ENCODE measurements around the gene ZDHHC3.

ZDHHC3 gene

DNA sequence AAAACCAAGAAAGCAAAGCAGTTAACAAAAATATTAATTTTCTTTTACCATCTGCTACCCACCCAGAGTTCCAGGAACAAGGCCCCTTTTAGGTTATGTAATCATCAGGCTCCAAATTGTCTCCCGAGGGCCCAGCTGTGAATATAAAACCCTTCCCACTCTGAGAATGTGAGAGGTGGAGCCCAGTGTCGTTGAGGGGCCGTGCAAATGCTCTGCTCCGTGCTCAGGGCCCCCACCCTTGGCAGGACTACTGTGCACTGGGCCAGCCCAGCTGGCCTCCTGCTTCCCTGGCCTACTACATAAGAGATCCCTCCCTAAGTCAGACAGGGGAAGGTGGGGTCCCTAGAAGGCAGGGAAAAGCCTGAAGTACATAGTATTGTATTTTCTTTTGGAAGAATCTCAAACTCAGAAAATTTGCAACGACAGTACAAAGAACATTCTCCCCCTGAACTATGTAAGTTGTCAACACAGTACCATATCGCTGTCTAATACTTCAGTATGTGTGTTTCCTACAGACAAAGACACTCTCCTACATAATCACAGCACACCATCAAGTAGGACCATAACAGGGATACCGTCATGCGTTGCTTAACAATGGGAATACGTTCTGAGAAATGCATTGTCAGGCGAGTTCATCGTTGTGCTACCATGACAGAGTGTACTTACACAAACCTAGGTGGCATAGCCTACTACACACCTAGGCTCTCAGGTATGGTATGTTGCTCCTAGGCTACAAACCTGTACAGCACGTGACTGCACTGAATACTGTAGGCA lies 45.7 kb upstream of the ZDHHC3 start:
- Histone ChIP-seq H3K4me2 (ENCODE audit: insufficient read depth, low read length) (no peak overlapping the region), H3K27ac (ENCODE audit: low read length) (no peak overlapping the region), H2AFZ (ENCODE audit: low read depth, low read length) (no peak overlapping the region), H3K9ac (ENCODE audit: low read depth, low read length) (no peak overlapping the region), H3K4me1 (ENCODE audit: insufficient read depth, low read length) (no peaks in the 10 kb centered on the region), H4K20me1 (ENCODE audit: insufficient read depth, low read length) (no peaks in the 10 kb centered on the region), H3K9me3 (ENCODE audit: insufficient read depth, low read length, severe bottlenecking) (no peaks in the 10 kb centered on the region), H3K27me3 (ENCODE audit: insufficient read depth, low read length, poor library complexity) (no peaks in the 10 kb centered on the region), H3K79me2 (ENCODE audit: insufficient read depth, low read length) (no peaks in the 10 kb centered on the region), H3K36me3 (ENCODE audit: insufficient read depth, low read length) (no peaks in the 10 kb centered on the region), H3K4me3 (ENCODE audit: low read depth in 1 of 2, low read length in 2 of 2) (no peak overlapping the region)
- ATAC-seq (ENCODE audit: insufficient read depth, low read depth) = no peak
- TF ChIP-seq, protein P1, sequence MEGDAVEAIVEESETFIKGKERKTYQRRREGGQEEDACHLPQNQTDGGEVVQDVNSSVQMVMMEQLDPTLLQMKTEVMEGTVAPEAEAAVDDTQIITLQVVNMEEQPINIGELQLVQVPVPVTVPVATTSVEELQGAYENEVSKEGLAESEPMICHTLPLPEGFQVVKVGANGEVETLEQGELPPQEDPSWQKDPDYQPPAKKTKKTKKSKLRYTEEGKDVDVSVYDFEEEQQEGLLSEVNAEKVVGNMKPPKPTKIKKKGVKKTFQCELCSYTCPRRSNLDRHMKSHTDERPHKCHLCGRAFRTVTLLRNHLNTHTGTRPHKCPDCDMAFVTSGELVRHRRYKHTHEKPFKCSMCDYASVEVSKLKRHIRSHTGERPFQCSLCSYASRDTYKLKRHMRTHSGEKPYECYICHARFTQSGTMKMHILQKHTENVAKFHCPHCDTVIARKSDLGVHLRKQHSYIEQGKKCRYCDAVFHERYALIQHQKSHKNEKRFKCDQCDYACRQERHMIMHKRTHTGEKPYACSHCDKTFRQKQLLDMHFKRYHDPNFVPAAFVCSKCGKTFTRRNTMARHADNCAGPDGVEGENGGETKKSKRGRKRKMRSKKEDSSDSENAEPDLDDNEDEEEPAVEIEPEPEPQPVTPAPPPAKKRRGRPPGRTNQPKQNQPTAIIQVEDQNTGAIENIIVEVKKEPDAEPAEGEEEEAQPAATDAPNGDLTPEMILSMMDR (IDR thresholded peaks at IDR 0.05; ENCODE audit: borderline replicate concordance, extremely low read depth, low read length, poor library complexity, severe bottlenecking) = no peak
- TF ChIP-seq EZH2 (IDR thresholded peaks at IDR 0.05; ENCODE audit: borderline replicate concordance, low read depth, low read length, severe bottlenecking) = no peak
- DNase-seq = no peak

DNA sequence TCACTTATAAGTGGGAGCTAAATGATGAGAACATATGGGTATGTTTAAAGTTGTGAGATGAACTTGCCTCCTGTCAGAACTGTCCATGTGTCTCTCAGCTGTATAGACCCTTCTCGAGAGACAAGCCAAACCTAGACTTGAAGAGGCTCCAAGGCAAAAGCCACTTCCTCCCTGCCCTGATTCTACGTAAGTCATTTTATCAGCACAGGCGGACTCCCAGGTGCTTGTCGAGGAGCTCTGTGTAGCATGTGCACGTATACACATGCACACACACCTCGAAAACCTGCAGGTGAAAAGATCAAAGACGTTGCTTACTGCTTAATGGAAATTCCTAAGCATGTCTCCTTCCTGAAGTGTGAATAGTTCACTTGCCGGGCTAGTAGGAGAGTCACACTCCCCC lies 44.6 kb upstream of the ZDHHC3 start:
- H3K36me3 ChIP-seq (ENCODE audit: insufficient read depth, low read length) = no peaks in the 10 kb centered on the region
- no peak overlapping the region for H2AFZ ChIP-seq (ENCODE audit: low read depth, low read length)
- H3K4me1 ChIP-seq (ENCODE audit: insufficient read depth, low read length) = no peaks in the 10 kb centered on the region
- no peak overlapping the region for H3K4me2 ChIP-seq (ENCODE audit: insufficient read depth, low read length)
- H3K27ac ChIP-seq (ENCODE audit: low read length) = no peak overlapping the region
- ATAC-seq (ENCODE audit: insufficient read depth, low read depth) (peak; percentile 77), DNase-seq (peak; percentile 35)
- no peaks in the 10 kb centered on the region for H3K27me3 ChIP-seq (ENCODE audit: insufficient read depth, low read length, poor library complexity)
- no peak for TF ChIP-seq EZH2 (IDR thresholded peaks at IDR 0.05; ENCODE audit: borderline replicate concordance, low read depth, low read length, severe bottlenecking)
- TF ChIP-seq, protein P1 (IDR thresholded peaks at IDR 0.05; ENCODE audit: borderline replicate concordance, extremely low read depth, low read length, poor library complexity, severe bottlenecking) = no peak
- no peaks in the 10 kb centered on the region for H3K9me3 ChIP-seq (ENCODE audit: insufficient read depth, low read length, severe bottlenecking)
- no peak overlapping the region for H3K4me3 ChIP-seq (ENCODE audit: low read depth in 1 of 2, low read length in 2 of 2)
- no peak overlapping the region for H3K9ac ChIP-seq (ENCODE audit: low read depth, low read length)
- H3K79me2 ChIP-seq (ENCODE audit: insufficient read depth, low read length) = no peaks in the 10 kb centered on the region
- H4K20me1 ChIP-seq (ENCODE audit: insufficient read depth, low read length) = no peaks in the 10 kb centered on the region

DNA sequence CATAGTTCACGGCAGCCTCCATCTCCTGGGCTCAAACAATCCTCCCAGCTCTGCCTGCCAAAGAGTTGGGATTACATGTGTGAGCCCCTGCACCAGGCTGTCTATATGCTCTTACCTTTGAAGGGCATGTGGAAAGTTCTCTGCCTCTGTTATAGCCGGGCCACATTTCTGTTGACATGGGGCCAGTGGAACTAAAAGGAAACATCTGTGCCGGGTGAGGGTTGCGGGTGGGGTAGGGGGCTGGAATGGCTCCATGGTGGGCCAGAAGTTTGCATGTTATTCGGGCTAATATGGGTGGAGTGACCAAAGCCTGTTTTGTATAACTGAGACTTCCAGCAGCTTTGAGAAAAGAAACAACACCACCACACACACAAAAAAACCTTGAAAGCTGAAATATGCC lies 41.8 kb upstream of the ZDHHC3 start:
- TF ChIP-seq EZH2 (IDR thresholded peaks at IDR 0.05; ENCODE audit: borderline replicate concordance, low read depth, low read length, severe bottlenecking) = no peak
- TF ChIP-seq, protein P1 (IDR thresholded peaks at IDR 0.05; ENCODE audit: borderline replicate concordance, extremely low read depth, low read length, poor library complexity, severe bottlenecking) = no peak
- peaks cover 9% of the 10 kb centered on the region; the same call in 1 of the 2 replicates for H3K36me3 ChIP-seq (ENCODE audit: insufficient read depth, low read length)
- no peak overlapping the region for H3K4me2 ChIP-seq (ENCODE audit: insufficient read depth, low read length)

More for the DNA sequence above, 41.8 kb upstream of the ZDHHC3 start:
- no peak overlapping the region for H3K9ac ChIP-seq (ENCODE audit: low read depth, low read length)
- ATAC-seq (ENCODE audit: insufficient read depth, low read depth) (no peak), DNase-seq (no peak)
- H4K20me1 ChIP-seq (ENCODE audit: insufficient read depth, low read length) = no peaks in the 10 kb centered on the region
- no peaks in the 10 kb centered on the region for H3K27me3 ChIP-seq (ENCODE audit: insufficient read depth, low read length, poor library complexity)
- no peaks in the 10 kb centered on the region for H3K79me2 ChIP-seq (ENCODE audit: insufficient read depth, low read length)
- no peak overlapping the region for H3K27ac ChIP-seq (ENCODE audit: low read length)
- no peak overlapping the region for H2AFZ ChIP-seq (ENCODE audit: low read depth, low read length)
- no peak overlapping the region for H3K4me3 ChIP-seq (ENCODE audit: low read depth in 1 of 2, low read length in 2 of 2)
- H3K9me3 ChIP-seq (ENCODE audit: insufficient read depth, low read length, severe bottlenecking) = no peaks in the 10 kb centered on the region
- H3K4me1 ChIP-seq (ENCODE audit: insufficient read depth, low read length) = no peaks in the 10 kb centered on the region

All from DND-41 (cell line).